Effector memory CD8-positive, alpha-beta T cell (primary cell): ENCODE data around the gene FUT2.
"Not testable (repeated sequence)": the region's sequence is repeated elsewhere in the genome, so short reads cannot be mapped to it uniquely, and the experiment has no call there.

Experiments used
- ATAC-seq: fragments of 150-1000 bp; cut with Tn5 transposase; replicated peaks from 2 replicates; pipeline ENCODE4 v1.10.0; 2021; ENCODE audit warnings: mild to moderate bottlenecking, moderate library complexity
- DNase-seq, 3 experiments: peaks; one replicate each; pipeline ENCODE4 v3.0.0; 2021
- H3K27ac Mint-ChIP-seq, 2 donors: one replicate each; pipeline ENCODE4 v1.8.0; 2022; ENCODE audit warnings: mild to moderate bottlenecking in 2 of 2, mixed read lengths in 2 of 2, moderate library complexity in 2 of 2
- H3K27me3 Mint-ChIP-seq, 2 donors: one replicate each; pipeline ENCODE4 v1.8.0; 2022; ENCODE audit warnings: mixed read lengths in 2 of 2
- H3K36me3 Mint-ChIP-seq: one replicate; pipeline ENCODE4 v1.8.0; 2022; ENCODE audit warnings: mild to moderate bottlenecking, moderate library complexity, mixed read lengths; ENCODE audit not compliant: insufficient read depth
- H3K4me1 Mint-ChIP-seq, 2 donors: one replicate each; pipeline ENCODE4 v1.8.0; 2022; ENCODE audit warnings: low read depth in 2 of 2, mixed read lengths in 2 of 2
- H3K4me3 Mint-ChIP-seq, 2 donors: one replicate each; pipeline ENCODE4 v1.8.0; 2022; ENCODE audit warnings: mild to moderate bottlenecking in 2 of 2, mixed read lengths in 2 of 2, moderate library complexity in 2 of 2
- H3K9me3 Mint-ChIP-seq, 2 donors: one replicate each; pipeline ENCODE4 v1.8.0; 2022; ENCODE audit warnings: mixed read lengths in 2 of 2
- total RNA-seq, 9 experiments: gene quantifications; one replicate each; lab custom pipeline; 2026; lab: John Stamatoyannopoulos, UW

Gene FUT2
- 0 reads per million in 9 experiments for total RNA-seq

- ATAC-seq: no peak
- Mint-ChIP-seq H3K27ac (peak within 1 kb of the TSS in 1 of 2 donors; percentile 62), H3K36me3 (peaks cover 7% of the 10 kb centered on the region), H3K27me3 (peaks cover 17 to 31% of the 10 kb centered on the region in 2 donors), H3K9me3 (no peaks in the 10 kb centered on the region), H3K4me1 (peaks cover 7 to 9% of the 10 kb centered on the region in 2 donors), H3K4me3 (peak within 1 kb of the TSS; percentile 42 to 68)
- no peak for DNase-seq
Measured at GRCh38 chr19:48695743-48696352, at the start of gene FUT2. FUT2 (plus strand) TSS chr19:48695971; CDS start chr19:48702957, 6,986 bp downstream.

GRCh38 chr19:48646001-48646721 lies 49.6 kb upstream of the FUT2 start, which contains the start of gene CA11:
CA11 (minus strand) TSS chr19:48646187; CDS start chr19:48645632, 555 bp downstream.
- no peaks in the 10 kb centered on the region for H3K9me3 Mint-ChIP-seq
- peak within 1 kb of the TSS; percentile 90 to 95 for H3K4me3 Mint-ChIP-seq
- no peaks in the 10 kb centered on the region for H3K27me3 Mint-ChIP-seq
- peak; percentile 93 to 96 (median 93) for DNase-seq
- H3K27ac Mint-ChIP-seq: peak within 1 kb of the TSS; percentile 93 to 98
- H3K36me3 Mint-ChIP-seq: peaks cover 11% of the 10 kb centered on the region
- peak; percentile 81 for ATAC-seq
- peaks cover 33 to 35% of the 10 kb centered on the region in 2 donors for H3K4me1 Mint-ChIP-seq

GRCh38 chr19:48646722-48647216 lies 49.0 kb upstream of the FUT2 start:
- Mint-ChIP-seq H3K4me1 (peaks cover 33 to 35% of the 10 kb centered on the region in 2 donors), H3K9me3 (no peaks in the 10 kb centered on the region), H3K4me3 (peak overlapping the region; percentile 90 to 95), H3K27me3 (no peaks in the 10 kb centered on the region), H3K36me3 (peaks cover 11% of the 10 kb centered on the region), H3K27ac (peak overlapping the region; percentile 93 to 98)
- DNase-seq: no peak
- ATAC-seq: no peak

GRCh38 chr19:48648134-48648533 lies 47.6 kb upstream of the FUT2 start:
- DNase-seq (no peak), ATAC-seq (no peak)
- H3K4me3 Mint-ChIP-seq: peak overlapping the region in 1 of 2 donors; percentile 27
- H3K27me3 Mint-ChIP-seq: no peaks in the 10 kb centered on the region
- peaks cover 11% of the 10 kb centered on the region for H3K36me3 Mint-ChIP-seq
- no peaks in the 10 kb centered on the region for H3K9me3 Mint-ChIP-seq
- H3K4me1 Mint-ChIP-seq: peaks cover 33% of the 10 kb centered on the region in 2 donors
- H3K27ac Mint-ChIP-seq: peak overlapping the region; percentile 93 to 98

- Mint-ChIP-seq H3K4me3 (no peak overlapping the region), H3K36me3 (peaks cover 7% of the 10 kb centered on the region), H3K9me3 (no peaks in the 10 kb centered on the region), H3K4me1 (peaks cover 18 to 23% of the 10 kb centered on the region in 2 donors), H3K27ac (peak overlapping the region; percentile 71 to 86), H3K27me3 (no peaks in the 10 kb centered on the region)
- DNase-seq: no peak
- ATAC-seq: no peak
Measured at GRCh38 chr19:48650974-48651682, 44.6 kb upstream of the FUT2 start.

GRCh38 chr19:48651683-48652048 lies 44.1 kb upstream of the FUT2 start:
- peaks cover 18 to 21% of the 10 kb centered on the region in 2 donors for H3K4me1 Mint-ChIP-seq
- no peak for DNase-seq
- no peaks in the 10 kb centered on the region for H3K9me3 Mint-ChIP-seq
- H3K27ac Mint-ChIP-seq: peak overlapping the region; percentile 71 to 86
- no peaks in the 10 kb centered on the region for H3K27me3 Mint-ChIP-seq
- H3K36me3 Mint-ChIP-seq: peaks cover 7% of the 10 kb centered on the region
- ATAC-seq: no peak
- H3K4me3 Mint-ChIP-seq: no peak overlapping the region

GRCh38 chr19:48654299-48655059 lies 41.3 kb upstream of the FUT2 start:
- no peak for ATAC-seq
- Mint-ChIP-seq H3K4me1 (peaks cover 3 to 5% of the 10 kb centered on the region in 2 donors), H3K9me3 (no peaks in the 10 kb centered on the region), H3K27ac (no peak overlapping the region), H3K36me3 (peaks cover 2% of the 10 kb centered on the region), H3K27me3 (peaks cover 0 to 4% of the 10 kb centered on the region in 2 donors), H3K4me3 (no peak overlapping the region)
- no peak for DNase-seq

- no peak for ATAC-seq
- H3K4me1 Mint-ChIP-seq: peaks cover 6 to 7% of the 10 kb centered on the region in 2 donors
- peaks cover 0 to 4% of the 10 kb centered on the region in 2 donors for H3K27me3 Mint-ChIP-seq
- no peak for DNase-seq
- no peak overlapping the region for H3K4me3 Mint-ChIP-seq
- no peaks in the 10 kb centered on the region for H3K9me3 Mint-ChIP-seq
- no peak overlapping the region for H3K27ac Mint-ChIP-seq
- H3K36me3 Mint-ChIP-seq: peaks cover 4% of the 10 kb centered on the region
Measured at GRCh38 chr19:48656840-48657474, 38.8 kb upstream of the FUT2 start.

- not testable (repeated sequence) for DNase-seq, H3K9me3 Mint-ChIP-seq, H3K36me3 Mint-ChIP-seq, H3K27me3 Mint-ChIP-seq, H3K4me1 Mint-ChIP-seq, ATAC-seq, H3K4me3 Mint-ChIP-seq, H3K27ac Mint-ChIP-seq
Measured at GRCh38 chr19:48657828-48658227, 37.9 kb upstream of the FUT2 start.

- Mint-ChIP-seq H3K4me1 (peaks cover 6 to 7% of the 10 kb centered on the region in 2 donors), H3K4me3 (no peak overlapping the region), H3K27me3 (peaks cover 0 to 4% of the 10 kb centered on the region in 2 donors), H3K27ac (no peak overlapping the region), H3K36me3 (peaks cover 4% of the 10 kb centered on the region), H3K9me3 (no peaks in the 10 kb centered on the region)
- no peak for DNase-seq
- ATAC-seq: no peak
Measured at GRCh38 chr19:48658483-48658882, 37.3 kb upstream of the FUT2 start.

- H3K4me3 Mint-ChIP-seq: no peak overlapping the region
Measured at GRCh38 chr19:48659768-48660167, 36.0 kb upstream of the FUT2 start.

GRCh38 chr19:48660852-48661710 lies 34.7 kb upstream of the FUT2 start:
- ATAC-seq (peak; percentile 91), DNase-seq (peak; percentile 73 to 82 (median 77))
- H3K36me3 Mint-ChIP-seq: peaks cover 4% of the 10 kb centered on the region
- peaks cover 0 to 4% of the 10 kb centered on the region in 2 donors for H3K27me3 Mint-ChIP-seq
- H3K4me1 Mint-ChIP-seq: peaks cover 6 to 7% of the 10 kb centered on the region in 2 donors
- H3K27ac Mint-ChIP-seq: peak overlapping the region; percentile 84 to 96
- H3K4me3 Mint-ChIP-seq: peak overlapping the region; percentile 69 to 79
- H3K9me3 Mint-ChIP-seq: no peaks in the 10 kb centered on the region

More at GRCh38 chr19:48659768-48660167, 36.0 kb upstream of the FUT2 start:
- no peak overlapping the region for H3K27ac Mint-ChIP-seq
- peaks cover 4% of the 10 kb centered on the region for H3K36me3 Mint-ChIP-seq
- H3K27me3 Mint-ChIP-seq: peaks cover 0 to 4% of the 10 kb centered on the region in 2 donors
- peaks cover 6 to 7% of the 10 kb centered on the region in 2 donors for H3K4me1 Mint-ChIP-seq
- no peak for DNase-seq
- no peaks in the 10 kb centered on the region for H3K9me3 Mint-ChIP-seq
- no peak for ATAC-seq
